NCI-H1694 (cell line): ENCODE measurements around the gene MPDZ.

Experiments used
- DNase-seq: peaks from one replicate; lab custom pipeline; 2025; lab: John Stamatoyannopoulos, UW

Gene MPDZ

DNA sequence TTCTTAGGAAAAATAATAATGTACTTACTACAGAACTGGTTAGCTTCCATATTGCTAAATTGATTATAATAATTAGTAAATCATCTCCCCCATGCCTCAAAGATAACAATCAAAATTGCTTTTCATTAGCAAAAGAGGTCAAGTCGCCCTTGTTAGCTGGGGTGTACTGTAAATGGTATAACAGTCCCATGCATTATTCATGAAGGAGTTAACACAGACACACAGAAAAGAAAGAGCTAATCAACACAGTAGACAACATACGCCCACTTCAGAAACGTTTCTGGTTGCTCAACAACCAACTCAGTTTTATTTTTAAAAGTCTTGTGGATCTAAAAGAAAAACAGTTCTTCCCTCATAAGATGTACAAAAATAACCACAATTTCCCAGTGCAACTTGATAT lies 100.2 kb downstream of the MPDZ start:
- no peak for DNase-seq

DNA sequence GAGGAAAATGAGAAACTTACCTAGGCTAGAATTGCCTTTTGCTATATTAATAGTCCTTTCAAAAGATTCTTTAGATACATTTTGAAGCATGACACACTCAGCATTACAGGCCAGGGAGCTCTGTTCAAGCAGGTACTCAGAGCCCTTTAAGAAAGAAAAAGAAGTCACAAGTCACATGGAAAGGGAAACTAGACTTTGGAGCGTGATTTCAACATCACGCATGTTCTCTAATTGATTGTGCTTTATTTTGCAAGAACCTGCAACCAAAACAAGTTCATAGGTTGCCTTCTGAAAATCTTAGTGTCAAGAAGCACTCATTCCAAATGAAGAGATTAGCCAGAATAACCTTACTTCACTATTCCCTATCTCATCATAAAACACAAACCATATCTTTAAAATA lies 103.8 kb downstream of the MPDZ start:
- no peak for DNase-seq

DNA sequence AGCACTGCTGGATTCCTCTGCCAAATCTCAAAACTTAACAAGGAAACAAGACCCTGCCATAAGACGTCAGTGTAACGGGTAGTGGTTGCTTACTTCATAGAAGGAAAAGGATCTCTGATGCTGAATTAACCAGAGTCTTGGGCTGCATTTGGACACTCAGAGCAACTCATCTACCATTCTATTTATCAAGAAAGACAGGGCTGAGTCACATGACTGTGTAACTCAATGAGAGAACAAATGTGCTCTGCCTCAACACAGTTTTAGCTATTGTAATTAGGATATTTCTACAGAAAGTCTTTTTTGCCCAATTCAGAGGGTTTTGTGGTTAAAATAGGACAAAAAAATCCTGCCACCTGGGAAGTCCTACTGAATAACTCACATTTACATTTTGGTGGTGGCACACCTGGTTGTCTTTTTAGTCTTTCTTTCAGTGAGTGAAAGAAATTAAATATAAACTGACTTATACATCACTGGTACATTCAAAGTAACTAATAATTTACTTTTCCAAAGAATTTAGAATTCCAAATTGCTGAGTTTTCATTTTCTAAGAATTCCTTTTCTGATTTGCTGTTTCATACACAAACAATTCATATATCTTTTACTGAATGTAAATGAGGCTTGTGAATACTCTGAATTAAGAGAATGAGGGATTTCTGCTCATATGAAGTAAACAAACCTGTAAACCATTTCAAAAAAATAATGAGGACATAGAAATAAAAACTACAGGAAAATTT lies 104.4 kb downstream of the MPDZ start:
- DNase-seq, result no peak

DNA sequence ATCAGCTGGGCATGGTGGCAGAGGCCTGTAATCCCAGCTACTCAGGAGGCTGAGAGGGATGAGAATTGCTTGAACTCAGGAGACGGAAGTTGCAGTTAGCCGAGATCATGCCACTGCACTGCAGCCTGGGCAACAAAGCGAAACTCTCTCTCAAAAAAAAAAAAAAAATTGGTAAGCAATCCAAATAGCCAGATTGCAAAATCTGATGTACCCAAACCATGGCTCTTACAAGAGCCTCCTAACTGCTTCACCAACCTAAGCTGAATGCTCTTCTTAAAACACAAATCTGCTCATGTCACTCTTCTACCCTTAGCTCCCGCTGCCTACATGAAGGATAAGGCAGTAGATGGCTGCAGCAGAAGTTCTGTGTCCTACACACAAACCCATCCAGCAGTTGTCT lies 105.9 kb downstream of the MPDZ start:
- no peak for DNase-seq

DNA sequence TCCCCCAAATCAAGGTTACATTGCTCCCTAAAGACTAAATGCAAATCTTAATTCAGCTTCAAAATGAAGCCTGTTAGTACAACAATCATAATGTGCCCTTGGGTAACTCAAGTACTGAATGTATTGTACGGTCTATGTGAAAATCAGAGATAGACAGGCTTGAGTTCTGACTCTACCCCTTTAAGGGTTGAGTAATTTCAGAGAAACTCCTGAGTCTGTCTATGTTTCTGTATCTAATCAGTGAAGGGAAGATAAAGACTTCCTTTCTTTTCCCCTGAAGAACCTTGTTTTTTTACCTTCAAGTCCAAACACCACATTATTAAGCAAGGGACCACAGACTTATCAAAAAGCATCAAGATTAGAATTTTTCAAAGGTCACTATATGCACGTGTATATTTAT lies 108.2 kb downstream of the MPDZ start:
- DNase-seq, result no peak

DNA sequence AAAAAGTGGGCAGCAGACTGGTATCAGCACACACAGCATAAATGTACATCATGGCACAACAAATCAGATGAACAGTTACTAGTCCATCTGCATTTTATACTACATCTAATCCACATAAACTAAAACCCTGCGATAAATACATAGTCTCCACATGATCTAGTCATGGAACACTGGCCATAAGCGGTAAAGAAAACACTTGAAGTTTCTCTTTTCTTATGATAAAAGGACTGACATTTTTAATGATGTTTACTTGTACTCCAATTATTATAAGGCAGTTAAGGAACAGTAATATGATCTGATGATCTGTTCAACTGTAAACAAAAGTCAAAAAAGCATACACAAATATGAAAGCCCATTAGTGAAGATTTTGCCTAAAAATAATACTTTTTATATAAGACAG lies 112.5 kb downstream of the MPDZ start:
- no peak for DNase-seq

DNA sequence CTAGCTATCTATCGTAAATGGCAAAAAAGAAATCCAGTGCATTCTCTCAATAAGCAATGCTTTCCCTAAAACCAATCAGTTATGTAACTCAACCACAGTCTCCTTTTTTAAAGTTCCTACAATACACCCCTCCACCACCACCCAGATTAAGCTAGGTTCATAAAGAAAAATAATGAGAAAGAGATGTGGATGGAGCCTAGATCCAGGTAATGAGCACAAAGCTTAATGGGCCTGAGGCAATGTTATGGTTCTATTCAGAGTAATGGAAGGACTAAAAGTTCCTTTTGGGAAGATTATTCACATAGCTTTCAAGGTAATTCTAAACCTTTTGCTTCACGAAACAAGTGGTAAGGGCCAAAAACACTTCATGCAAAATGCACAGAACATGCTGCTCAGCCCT lies 113.5 kb downstream of the MPDZ start:
- no peak for DNase-seq

DNA sequence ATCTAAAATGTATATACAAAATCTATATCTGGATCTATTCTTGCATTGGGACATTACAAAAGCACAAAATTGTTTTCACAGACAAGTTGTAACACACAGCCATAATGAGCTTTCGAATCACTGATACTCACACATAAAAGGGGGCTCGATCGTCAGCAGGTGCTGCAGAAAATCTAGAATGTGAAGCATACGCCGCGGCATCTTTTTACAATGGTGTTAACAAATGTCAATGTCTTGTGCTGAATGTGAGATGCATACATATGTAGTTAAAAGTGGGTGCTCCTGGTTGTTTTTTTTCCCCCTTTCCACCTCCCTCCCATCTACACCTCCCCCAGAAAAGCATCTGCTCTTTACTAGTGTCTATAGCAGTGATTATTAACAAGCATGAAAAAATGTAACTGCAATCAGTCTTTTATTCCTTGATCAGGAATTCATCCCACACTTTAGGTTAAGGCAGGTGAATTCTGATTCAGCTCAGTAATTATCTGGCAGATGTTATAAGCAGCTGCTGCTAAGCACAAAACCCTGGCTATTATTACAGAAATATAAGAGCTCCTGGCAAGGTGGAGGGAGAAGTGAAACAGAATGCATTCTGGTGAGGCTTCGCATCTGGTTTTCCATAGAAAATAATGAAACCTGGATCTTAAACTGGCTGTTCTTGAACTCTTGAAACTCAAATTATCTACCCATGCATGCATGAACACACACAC lies 114.1 kb downstream of the MPDZ start:
- DNase-seq, result peak; percentile 61

DNA sequence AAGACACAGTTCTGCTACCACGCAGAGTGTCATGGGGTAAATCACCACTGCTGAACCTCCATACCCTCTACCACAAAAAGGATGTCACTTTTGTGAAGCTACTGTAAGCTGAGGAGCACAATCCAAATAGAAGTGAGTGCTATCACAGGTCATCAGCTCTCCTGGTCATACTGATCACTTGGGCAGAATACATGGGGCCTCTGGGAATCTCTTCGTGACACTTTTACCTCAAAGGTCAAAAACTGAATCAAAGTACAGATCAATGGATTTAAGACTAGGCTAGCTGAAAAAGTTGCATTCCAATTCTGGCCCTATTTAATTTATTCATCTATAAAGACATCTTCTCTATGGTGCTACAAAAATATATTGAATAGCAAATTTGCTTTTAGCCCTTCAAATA lies 115.5 kb downstream of the MPDZ start:
- DNase-seq, result no peak

DNA sequence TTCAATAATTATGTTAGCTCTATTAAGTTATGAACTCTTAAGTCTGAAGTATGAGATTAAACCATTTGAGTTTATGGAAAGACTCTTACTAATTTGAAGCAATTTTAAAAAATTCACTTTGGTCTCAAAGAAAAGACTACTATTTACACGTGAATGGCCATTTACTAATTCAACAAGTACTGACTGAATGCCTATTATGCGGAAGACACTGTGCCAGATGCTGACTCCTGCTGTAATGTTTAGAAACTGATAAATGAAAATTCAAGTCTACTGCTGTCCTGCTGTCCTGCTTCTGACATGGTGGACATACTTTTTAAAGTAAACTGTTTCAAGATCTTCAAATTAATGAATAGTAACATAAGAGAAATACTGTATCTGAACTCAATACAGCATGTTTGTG lies 116.2 kb downstream of the MPDZ start:
- peak; percentile 33 for DNase-seq

DNA sequence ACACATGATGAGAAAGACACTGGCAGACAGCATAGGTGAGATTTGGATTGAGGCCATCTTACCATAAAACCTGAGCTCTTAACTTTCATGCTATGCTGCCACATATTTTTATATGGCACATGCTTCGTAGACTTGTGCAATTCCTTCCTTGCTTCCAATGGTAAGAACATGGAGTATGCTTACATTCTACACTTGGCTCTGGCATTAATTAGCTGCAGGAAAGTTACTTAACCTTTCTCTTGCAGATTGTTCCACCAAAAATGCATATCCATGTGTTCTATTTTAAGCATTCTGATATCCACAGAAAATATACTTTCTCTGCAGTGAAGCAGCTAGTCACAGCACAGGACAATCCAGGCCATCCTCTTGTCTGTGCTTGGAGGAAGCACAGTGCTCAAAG lies 119.4 kb downstream of the MPDZ start:
- no peak for DNase-seq

DNA sequence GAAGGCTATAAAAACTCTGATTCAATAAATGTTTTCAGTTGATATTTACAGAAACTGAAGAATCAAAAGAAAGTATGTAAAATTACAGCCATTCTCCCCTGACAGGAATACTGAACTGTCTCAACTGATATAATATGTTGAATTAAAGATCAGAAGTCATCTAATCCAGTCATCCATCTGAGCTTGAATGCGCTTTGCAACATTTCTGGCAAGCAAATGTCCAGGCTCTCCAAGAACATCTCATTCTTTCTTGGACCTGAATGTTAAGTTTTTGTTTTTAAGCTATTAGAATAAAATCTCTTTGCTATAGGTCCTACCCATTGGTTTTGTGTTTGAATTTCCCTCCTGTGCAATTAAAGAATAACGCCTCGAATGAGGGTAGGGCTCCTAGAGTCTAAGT lies 120.5 kb downstream of the MPDZ start:
- DNase-seq, result no peak

DNA sequence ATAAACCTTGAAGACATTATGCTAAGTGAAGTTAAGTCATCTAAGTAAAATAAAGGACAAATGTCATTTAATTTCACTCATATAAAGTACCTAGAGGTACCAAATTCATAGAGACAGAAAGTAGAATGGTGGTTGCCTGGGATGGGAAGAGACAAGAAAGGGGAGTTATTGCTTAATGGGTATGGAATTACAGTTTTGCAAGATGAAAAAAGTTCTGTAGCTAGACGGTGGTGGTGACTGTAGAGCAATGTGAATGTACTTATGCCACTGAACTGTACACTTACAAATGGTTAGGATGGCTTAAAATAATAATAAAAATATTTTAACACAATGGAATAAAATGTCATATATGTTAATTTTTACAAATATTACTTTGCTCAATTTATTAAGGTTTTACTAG lies 128.0 kb downstream of the MPDZ start:
- DNase-seq, result no peak

DNA sequence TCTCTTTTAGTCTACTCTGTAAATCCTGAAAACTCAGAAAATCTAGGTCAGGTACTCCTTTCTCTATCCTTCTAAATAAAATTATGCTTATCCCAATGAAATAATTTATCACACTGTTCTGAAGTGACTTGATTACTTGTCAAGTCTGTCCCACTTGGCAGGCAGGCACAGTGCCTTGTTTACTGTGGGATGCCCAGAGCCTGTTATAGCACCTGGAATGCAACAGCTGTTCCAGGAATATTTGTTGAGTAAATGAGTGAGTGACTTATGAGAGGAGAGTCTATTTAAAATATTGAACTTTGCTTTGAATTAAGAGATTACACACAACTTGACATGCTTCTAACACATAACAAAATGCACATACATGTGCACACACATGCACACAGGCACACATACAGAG lies 130.0 kb downstream of the MPDZ start:
- DNase-seq, result peak; percentile 44

DNA sequence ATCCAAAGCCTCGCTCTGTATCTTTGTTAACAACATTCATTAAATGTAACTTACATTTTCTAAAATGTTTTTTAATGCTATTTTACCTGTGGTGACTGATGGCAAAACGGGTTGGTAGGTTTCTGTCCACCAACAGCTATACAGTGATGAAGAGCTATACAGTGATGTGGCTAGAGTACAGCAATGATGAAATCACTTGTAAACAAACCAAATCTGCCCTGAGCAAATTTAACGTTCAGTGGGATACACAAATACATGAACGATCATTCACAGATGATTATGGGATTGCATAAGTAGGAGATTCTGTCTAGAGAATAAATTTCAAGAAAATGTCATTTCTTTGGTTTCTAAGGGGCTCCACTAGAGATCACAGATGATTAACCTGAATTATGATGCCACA lies 132.7 kb downstream of the MPDZ start:
- no peak for DNase-seq

DNA sequence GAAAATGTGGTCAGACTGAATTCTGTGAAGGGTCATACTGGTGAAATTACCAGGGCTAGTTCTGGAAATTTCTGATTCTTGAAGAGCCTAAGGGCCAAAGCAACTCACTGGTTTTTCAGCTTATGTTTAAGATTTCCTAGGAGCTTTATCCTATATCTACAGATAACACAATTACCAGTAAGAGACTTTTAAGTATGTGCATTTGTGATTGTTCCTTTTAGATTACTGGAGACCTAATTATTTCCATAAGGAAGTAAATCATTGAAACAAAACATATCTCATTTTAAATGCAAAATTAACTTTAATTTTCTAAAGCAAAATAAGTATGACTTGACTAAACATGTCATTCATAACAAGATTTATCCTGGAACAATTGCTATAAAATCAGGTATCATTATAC lies 134.2 kb downstream of the MPDZ start:
- no peak for DNase-seq

DNA sequence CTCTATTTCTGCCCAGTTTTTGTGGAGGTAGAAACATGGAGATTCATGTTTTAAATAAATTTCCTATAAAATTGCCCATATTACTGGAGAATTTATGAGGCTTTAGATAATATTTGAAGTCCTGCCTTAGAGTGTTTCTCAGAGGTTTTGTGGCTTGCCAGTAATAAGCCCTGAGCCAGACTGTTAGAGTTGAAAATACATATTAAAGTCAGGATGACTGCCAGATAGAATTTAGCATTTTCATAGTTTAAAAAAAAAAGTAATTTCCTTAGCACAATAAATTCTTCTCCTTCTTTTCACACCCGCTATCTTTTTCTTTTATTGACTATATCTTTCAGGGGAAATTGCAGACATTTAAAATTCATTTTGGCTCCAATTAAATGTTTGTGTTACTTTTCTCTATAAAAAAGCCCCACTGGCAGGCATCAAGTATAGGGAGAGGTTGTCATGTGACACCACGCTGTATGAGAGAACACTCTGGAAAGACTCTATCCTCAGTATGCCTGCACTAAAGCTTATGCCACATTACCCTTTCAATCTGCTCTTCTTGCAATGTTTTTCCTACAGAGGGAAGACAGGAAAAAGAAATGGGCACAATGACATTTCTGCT lies 135.2 kb downstream of the MPDZ start:
- DNase-seq, result no peak

DNA sequence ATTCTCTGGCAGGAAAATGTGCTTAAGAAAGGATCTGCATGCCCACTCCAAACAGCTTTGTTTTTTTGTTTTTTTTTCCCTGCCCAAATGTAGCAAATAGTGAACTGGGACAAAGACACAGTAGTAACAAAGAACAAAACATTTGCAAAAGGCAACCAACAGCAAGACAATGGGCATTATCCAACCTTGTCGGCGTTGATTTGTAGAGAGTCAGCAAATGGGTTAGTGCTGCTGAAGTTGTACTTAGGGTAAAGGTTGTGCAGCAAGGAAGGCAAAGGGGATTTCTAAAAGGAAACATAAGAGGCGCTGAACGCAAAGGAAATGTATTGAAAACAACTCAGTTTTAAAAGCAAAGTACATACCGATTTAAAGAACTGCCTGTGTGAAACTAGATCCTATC lies 136.2 kb downstream of the MPDZ start:
- DNase-seq, result no peak

DNA sequence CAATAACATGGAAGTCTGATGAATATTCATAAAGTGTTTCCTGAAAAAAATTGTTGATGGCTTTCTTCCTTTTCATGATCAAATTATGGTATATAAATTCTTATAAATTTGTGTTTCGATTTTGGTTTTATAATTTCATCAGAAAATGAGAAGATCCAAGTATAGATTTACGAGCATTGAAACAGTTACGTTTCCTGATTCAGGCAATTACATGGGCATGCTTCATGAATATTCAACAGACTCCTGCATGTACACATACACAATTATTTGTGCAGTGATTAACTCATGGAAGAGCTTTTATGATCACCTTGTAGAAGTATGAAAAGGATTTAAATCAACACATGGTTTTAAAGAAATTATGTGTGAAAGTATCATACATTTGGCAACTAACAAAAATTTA lies 136.7 kb downstream of the MPDZ start:
- no peak for DNase-seq

DNA sequence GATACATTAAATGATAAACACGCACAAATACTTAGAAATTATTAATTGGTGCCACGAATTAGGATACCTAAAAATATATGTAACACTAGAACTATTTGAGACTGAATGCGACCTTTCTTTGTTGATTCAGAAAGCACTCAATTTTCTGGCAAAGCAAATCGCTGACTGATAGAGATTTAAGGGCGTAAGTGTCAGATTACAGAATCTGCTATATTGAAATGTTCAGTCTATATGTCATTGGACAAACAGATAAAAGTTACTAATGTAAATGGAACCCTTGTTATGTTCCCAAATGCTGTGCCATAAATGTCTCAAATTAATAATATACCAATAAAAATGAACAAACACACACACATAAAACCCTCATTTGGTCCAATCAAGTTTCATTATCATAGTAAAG lies 137.9 kb downstream of the MPDZ start:
- no peak for DNase-seq

DNA sequence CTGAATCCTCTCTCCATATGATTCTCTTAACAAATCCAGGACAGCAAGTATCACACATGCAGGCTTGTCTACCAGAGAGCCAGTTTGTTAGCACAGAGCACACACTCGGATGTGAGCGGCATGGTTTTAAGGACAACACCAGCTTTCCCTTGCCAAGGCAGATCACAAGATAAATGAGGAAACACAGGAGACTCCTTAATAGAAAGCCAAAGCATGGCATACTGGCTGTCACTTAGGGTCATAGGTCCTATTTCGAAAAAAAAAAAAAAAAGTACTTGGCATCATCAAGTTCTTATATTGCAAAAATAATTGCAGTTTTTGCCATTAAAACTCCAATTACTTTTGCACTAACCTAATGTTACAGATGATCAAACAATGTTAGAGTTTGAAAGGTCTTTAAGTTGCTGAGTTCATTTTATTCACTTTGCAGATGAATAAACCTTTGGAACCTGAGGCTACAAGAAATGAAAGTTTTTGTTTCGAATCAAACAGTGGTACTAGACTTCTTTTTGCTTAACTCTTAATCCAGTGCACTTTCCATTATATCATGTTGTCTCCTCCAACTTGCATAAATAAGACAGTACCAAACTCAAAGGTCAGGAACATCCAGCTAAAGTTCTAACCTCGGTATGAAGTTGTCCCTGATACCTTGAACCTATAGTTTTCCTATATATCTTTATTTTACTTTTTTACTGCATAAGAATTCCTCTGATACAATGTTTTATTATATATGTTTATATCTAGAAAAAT lies 138.5 kb downstream of the MPDZ start:
- no peak for DNase-seq

DNA sequence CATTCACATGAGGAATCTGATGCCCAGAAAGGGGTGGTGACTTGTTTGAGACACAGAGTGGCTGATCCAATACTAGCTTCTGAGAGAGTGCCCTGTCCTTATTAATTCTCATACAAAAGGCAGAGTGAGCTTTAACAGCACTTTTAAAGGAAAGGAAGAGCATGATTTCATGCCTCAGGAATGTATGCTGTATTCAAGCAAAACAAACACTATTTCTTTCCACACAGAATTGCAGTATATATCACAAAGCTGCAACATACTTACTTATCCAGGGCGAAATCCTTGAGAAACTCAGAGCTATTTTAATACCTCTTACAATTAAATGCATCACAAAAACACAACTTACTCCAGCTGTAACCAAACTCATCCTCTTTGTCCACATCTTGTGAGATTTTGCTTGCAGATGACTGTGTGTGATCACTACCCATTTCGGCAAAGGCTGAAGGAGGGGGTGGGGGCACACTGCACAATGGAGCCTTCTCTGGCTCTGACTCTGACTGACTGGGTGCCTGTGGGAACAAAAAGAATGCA lies 139.8 kb downstream of the MPDZ start:
- no peak for DNase-seq

DNA sequence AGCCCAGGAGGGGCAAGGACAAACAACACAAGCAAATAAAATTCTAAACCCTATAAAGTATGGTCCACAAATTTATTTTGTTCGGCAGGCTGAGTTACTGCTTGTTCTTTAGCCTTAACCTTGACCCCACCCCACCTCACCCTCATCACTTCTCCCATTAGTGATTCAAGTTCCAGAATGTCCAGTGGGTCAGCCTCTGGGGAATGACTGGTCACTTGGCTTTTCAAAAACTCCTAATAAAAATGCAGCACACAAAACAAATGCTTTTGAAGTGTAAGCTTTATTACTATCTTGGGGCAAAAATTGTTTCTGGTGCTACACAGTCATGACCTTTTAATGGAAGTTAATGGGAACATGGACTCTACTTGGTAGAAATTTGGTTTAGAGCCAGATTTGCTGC lies 142.1 kb downstream of the MPDZ start:
- no peak for DNase-seq
